GM12872 (cell line): ENCODE results near the gene DENND5B.

Source experiments
- TF ChIP-seq, protein P1 (sequence below): IDR thresholded peaks from 3 replicates; pipeline ENCODE4 v1.5.1; 2011; ENCODE audit warnings: low read depth, mild to moderate bottlenecking, low read length, moderate library complexity; ENCODE audit not compliant: insufficient read depth

Gene DENND5B

DNA sequence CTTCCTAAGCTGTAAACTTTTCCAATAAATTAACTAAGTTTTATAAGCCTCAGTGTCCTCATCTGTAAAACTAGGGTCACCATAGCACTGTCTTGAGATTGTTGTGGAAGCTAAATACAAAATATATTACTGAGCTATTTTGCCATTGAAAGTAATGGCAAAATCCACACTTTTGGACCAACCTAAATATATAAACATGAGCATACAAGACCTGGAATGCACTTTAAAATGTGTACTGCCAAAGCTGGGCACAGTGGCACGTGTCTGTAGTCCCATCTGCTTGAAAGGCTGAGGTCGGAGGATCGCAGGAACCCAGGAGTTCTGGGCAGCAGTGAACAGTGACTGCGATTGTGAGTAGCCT is 235.2 kb downstream of the DENND5B start:
- TF ChIP-seq, protein P1, sequence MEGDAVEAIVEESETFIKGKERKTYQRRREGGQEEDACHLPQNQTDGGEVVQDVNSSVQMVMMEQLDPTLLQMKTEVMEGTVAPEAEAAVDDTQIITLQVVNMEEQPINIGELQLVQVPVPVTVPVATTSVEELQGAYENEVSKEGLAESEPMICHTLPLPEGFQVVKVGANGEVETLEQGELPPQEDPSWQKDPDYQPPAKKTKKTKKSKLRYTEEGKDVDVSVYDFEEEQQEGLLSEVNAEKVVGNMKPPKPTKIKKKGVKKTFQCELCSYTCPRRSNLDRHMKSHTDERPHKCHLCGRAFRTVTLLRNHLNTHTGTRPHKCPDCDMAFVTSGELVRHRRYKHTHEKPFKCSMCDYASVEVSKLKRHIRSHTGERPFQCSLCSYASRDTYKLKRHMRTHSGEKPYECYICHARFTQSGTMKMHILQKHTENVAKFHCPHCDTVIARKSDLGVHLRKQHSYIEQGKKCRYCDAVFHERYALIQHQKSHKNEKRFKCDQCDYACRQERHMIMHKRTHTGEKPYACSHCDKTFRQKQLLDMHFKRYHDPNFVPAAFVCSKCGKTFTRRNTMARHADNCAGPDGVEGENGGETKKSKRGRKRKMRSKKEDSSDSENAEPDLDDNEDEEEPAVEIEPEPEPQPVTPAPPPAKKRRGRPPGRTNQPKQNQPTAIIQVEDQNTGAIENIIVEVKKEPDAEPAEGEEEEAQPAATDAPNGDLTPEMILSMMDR: no peak

DNA sequence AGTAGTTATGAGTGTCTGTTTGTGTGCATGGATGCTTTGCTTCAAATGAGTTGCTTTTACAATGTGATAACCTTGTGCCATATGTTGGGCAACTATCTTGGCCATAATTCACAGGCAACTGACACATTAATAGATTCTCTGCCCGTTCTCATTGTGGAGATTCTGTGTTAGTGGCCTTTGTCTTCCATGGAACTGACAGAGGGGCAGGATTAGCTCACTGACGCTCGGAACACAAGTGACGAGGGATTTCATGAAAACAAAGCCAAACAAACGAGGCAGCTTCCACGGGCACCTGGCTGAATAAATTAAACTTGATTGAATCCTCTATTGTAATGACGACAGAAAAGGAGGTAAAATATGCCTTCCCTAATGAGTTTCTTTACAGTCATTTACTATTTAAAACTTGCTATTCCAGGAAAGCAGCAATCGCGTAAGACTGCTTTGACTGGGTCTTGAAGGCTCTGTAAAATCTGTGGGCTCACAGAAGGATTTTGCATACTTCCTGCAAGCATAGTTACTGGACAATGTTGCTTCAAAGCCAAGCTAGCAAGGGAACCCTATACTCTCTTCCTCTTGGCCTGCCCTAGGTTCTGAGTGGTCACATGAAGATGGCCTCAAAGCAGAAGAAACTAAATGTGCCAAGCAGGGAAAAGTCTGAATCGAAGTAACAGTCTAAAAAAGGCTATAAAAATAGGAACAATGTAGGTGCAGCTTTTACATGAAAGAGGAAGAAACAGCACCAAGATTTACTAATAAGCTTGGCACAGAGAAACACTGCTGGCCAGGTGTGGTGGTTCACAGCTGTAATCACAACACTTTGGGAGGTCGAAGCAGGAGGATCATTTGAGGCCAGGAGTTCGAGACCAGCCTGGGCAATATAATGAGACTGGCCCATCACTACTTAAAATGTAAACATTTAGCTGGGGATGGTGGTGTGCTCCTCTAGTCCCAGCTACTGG is 236.9 kb downstream of the DENND5B start:
- TF ChIP-seq, protein P1: no peak

DNA sequence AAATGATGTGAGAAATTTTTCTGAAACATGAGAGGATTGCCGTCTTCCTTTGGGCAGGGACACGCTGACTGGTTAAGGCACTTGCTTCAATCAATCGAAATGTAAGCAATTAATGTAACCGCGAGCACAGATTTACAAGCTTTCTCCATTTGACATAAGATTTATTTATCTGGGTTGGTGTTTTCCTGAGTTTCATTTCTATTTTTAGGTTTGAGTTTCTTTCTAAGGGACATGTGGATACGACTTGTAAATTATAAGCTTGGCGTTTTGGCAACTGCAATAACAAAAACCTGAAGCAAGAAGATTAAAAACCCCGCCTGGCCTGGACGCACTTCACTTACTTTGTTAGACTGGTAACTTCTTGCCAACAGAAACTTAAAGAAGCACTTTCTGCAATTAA is 244.7 kb downstream of the DENND5B start:
- TF ChIP-seq, protein P1: no peak

DNA sequence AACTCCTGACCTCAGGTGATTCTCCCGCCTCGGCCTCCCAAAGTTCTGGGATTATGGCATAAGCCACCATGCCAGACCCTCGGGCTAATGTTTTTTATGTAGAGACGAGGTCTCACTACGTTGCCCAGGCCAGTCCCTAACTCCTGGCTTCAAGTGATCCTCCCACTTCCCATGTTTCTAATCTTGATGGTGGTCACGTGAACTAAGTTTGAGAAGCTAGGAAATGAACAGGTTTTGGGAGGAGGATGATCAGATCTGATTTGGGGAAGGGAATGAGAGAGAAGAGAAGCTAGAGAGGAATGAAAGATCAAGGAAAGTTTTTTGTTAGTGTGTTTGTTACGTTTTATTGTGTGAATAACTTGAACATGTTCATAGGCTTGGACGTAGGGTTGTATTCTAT is 247.8 kb downstream of the DENND5B start:
- TF ChIP-seq, protein P1: no peak

DNA sequence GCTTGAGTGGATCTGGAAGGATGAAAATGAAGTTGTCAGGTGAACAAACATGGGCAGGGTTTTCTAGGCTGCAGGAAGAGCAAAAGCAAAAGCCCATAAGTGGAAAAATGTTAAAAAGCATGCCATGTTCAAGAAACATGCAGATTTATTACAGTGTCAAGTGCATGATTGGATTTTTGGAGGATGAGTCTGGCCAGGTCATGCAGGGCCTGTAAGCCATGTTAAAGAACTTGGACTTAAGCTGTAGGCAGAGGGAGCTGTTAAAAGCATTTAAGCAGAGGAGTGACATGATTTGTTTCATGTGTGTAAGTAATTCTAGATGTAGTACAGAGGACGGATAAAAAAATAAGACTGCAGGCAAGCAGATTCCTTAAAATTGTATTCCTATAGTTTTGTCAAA is 248.7 kb downstream of the DENND5B start:
- TF ChIP-seq, protein P1: no peak

DNA sequence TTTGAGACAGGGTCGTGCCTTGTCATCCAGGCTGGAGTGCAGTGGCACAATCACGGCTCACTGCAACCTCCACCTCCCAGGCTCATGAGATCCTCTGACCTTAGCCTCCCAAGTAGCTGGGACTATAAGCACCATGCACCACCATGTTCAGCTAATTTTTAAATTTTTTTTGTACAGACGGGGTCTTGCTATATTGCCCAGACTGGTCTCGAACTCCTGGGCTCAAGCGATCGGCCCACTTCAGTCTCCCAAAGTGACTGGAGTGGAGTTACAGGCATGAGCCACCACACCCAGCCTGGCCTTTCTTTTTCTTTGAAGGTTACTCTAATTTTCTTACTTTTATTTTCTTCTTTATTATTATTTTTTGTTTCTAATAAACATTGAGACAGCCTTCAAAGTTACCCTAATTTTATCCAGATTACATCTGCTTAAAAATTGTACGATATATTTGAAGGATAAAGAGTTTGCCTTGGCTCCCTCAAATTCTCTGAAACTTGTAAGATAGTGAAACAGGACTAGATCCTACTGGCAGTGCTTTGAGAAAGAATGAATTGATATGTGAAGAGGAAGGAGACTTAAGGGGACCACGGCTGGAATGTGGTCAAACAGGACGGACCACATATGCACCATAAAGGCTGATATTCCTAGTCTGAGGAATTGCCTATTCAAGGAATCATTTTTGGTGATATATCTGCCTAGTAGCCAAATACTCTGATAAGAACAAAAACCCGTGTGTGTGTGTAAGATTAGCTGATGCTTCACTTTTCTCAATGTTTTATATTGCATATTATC is 250.9 kb downstream of the DENND5B start:
- TF ChIP-seq, protein P1: no peak

DNA sequence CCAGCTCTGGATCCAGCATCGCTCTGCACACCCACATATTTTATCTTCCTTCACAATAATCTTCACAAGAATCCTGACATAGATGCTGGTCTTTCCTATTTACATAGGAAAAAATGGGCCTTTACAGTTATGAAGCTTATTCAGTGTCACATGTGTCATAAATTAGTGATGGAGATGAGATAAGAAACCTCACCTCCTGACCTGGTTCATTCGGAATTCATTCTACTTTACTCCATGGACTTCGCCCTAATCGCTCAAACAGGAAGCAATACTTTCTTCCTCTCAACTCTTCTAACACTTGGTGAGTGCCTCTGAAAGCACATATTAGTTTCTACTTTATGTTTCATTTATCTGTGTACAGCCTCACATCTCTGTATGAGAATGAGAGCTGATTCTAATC is 253.0 kb downstream of the DENND5B start:
- TF ChIP-seq, protein P1: no peak
